GM12878 (cell line): ENCODE data around the gene NOS1. TPM values are rescaled to one million over a fixed set of nuclear protein-coding genes. Genes with fewer than 3 reads are reported as not detected.
"Not testable (repeated sequence)": the region's sequence is repeated elsewhere in the genome, so short reads cannot be mapped to it uniquely, and the experiment has no call there.

Experiments
- ATAC-seq: fragments of 200-7000 bp; cut with Tn5 transposase; 3 replicates; pipeline ENCODE4 v1.9.1; 2020; ENCODE audit warnings: mild to moderate bottlenecking, moderate library complexity
- BruUV-seq: library from RNA; stranded (reverse); fragments of 400-500 nt; replicated peaks from 2 replicates; lab custom pipeline; 2021; lab: Mats Ljungman, UMichigan
- CTCF ChIA-PET: fragments of 300-600 bp; sonication (Branson Sonifier 250); formaldehyde crosslinking; extraction: SDS; loops from one replicate; lab custom pipeline; 2021; ENCODE audit warnings: inconsistent platforms; lab: Yijun Ruan, JAX
- POLR2A ChIA-PET: fragments of 350-600 bp; formaldehyde crosslinking; extraction: SDS; loops from one replicate; lab custom pipeline; 2021; ENCODE audit warnings: inconsistent platforms; lab: Charles Lee
- RAD21 ChIA-PET: fragments of 300-600 bp; sonication (Branson Sonifier 250); formaldehyde crosslinking; loops from one replicate; lab custom pipeline; 2023; ENCODE audit warnings: antibody characterized with exemption; ENCODE audit not compliant: unreplicated experiment; lab: Charles Lee
- SMC1A ChIA-PET: fragments of 300-600 bp; sonication (Branson Sonifier 250); formaldehyde crosslinking; loops from one replicate; lab custom pipeline; 2023; ENCODE audit not compliant: unreplicated experiment, uncharacterized antibody; lab: Charles Lee
- DNase-seq: peaks from one replicate; pipeline ENCODE4 v3.0.0-alpha.2; 2011; ENCODE audit warnings: low read depth, low spot score
- FAIRE-seq: peaks from 3 replicates; lab custom pipeline; 2011; peaks lifted over from hg19 to GRCh38; lab: Jason Lieb, UNC
- H2AFZ ChIP-seq: 2 replicates; pipeline ENCODE4 v1.6.0; 2011; ENCODE audit warnings: low read depth, low read length, control low read depth; ENCODE audit not compliant: control insufficient read depth
- H3K27ac ChIP-seq: 2 replicates; pipeline ENCODE4 v1.5.1; 2011; ENCODE audit warnings: control low read depth; ENCODE audit not compliant: control insufficient read depth, insufficient read depth
- H3K27me3 ChIP-seq, 2 experiments: replicated peaks in 1 of 2; 2 replicates each; pipeline versions ENCODE4 v1.6.0 to v1.6.1; 2011; ENCODE audit warnings: low read length in 1 of 2; ENCODE audit not compliant: control insufficient read depth in 2 of 2, insufficient read depth in 2 of 2
- H3K36me3 ChIP-seq, 2 experiments: 2 replicates each; pipeline ENCODE4 v1.5.1; 2011; ENCODE audit warnings: low read length in 1 of 2; ENCODE audit not compliant: control insufficient read depth in 2 of 2, insufficient read depth in 2 of 2
- H3K4me1 ChIP-seq: 2 replicates; pipeline ENCODE4 v1.6.1; 2011; ENCODE audit warnings: mild to moderate bottlenecking, low read length, moderate library complexity, mixed read lengths; ENCODE audit not compliant: control insufficient read depth, insufficient read depth
- H3K4me2 ChIP-seq: 2 replicates; pipeline ENCODE4 v1.6.0; 2011; ENCODE audit warnings: control low read depth; ENCODE audit not compliant: control insufficient read depth, insufficient read depth
- H3K4me3 ChIP-seq: fragments of 200-600 bp; sonication (generic); 2 replicates; pipeline ENCODE4 v1.5.1; 2016
- H3K79me2 ChIP-seq: 2 replicates; pipeline ENCODE4 v1.6.0; 2011; ENCODE audit warnings: low read length; ENCODE audit not compliant: control insufficient read depth, insufficient read depth
- H3K9ac ChIP-seq: 2 replicates; pipeline ENCODE4 v1.8.0; 2011; ENCODE audit warnings: low read length, control low read depth, mixed read lengths; ENCODE audit not compliant: control insufficient read depth, insufficient read depth
- H3K9me3 ChIP-seq: replicated peaks from 3 replicates; pipeline ENCODE4 v1.5.1; 2011; ENCODE audit warnings: mild to moderate bottlenecking, low read length; ENCODE audit not compliant: control insufficient read depth, insufficient read depth
- H4K20me1 ChIP-seq: 2 replicates; pipeline ENCODE4 v1.6.0; 2011; ENCODE audit not compliant: control insufficient read depth, insufficient read depth
- GABPA ChIP-seq: IDR thresholded peaks from 2 replicates; pipeline ENCODE4 v1.6.1; 2014; ENCODE audit warnings: antibody characterized with exemption, low read depth, mild to moderate bottlenecking, inconsistent platforms
- KAT2A ChIP-seq: conservative IDR thresholded peaks from 2 replicates; pipeline ENCODE4 v1.6.1; 2011; ENCODE audit warnings: low read depth, low read length; ENCODE audit not compliant: control insufficient read depth
- ZNF207 ChIP-seq: fragments of 450-650 bp; IDR thresholded peaks from 2 replicates; pipeline ENCODE4 v1.6.1; 2014; ENCODE audit warnings: antibody characterized with exemption, mild to moderate bottlenecking, borderline replicate concordance
- WGBS: methylation state at CpG from one replicate; pipeline ENCODE4 v1.1.6; 2016; ENCODE audit warnings: low lambda C conversion rate; ENCODE audit not compliant: insufficient replicate concordance, insufficient coverage; ENCODE audit errors: missing lambda C conversion rate; 5-methylcytosine and 5-hydroxymethylcytosine counted together
- in situ Hi-C: fragments of 300-500 bp; cut with MboI; formaldehyde crosslinking; loops from 9 replicates; pipeline ENCODE4 v1.14.3; 2018; ENCODE audit warnings: mixed read lengths
- intact Hi-C: fragments of 100-400 bp; cut with micrococcal nuclease; formaldehyde crosslinking; loops from one replicate; pipeline ENCODE4 v1.14.2; 2022; ENCODE audit not compliant: unreplicated experiment
- polyA plus RNA-seq, 11 experiments: library from polyadenylated mRNA; depleted of rRNA in 4 of 11; unstranded in 6 of 11; stranded (reverse) in 5 of 11; fragments of >200 nt; fragmentation: Nextera tagmentation in 4 of 11; fragmentation: Illumina TruSeq in 1 of 11; extraction: Ambion mirVana in 4 of 11; extraction: Trizol in 1 of 11; gene quantifications; 1 replicate in 1 of 11; 2 replicates in 10 of 11; pipeline versions ENCODE4 v1.2.1 to v1.2.3, GENCODE V29; 2011 to 2016; ENCODE audit warnings: inconsistent platforms in 2 of 11, missing spikeins in 2 of 11, low read depth in 1 of 11
- total RNA-seq, 4 experiments: library from RNA; depleted of rRNA in 3 of 4; stranded (reverse); fragments of >200 nt in 3 of 4; fragmentation: Illumina TruSeq in 1 of 4; extraction: Trizol in 1 of 4; gene quantifications; 2 replicates each; pipeline versions ENCODE4 v1.2.1 to v1.2.3, GENCODE V29; 2013 to 2021
- TF ChIP-seq, protein P1 (sequence below): fragments of 150-350 bp; IDR thresholded peaks from 2 replicates; pipeline ENCODE4 v1.6.1; 2014; ENCODE audit warnings: mild to moderate bottlenecking, low read depth, low read length
- TF ChIP-seq, protein P2 (sequence below): fragments of 450-650 bp; formaldehyde crosslinking; IDR thresholded peaks from 2 replicates; pipeline ENCODE4 v1.4.0; 2020; ENCODE audit warnings: mild to moderate bottlenecking, moderate library complexity
- TF ChIP-seq, protein P3 (sequence below): IDR thresholded peaks from 2 replicates; pipeline ENCODE4 v1.6.1; 2011; ENCODE audit warnings: low read depth, low read length, improper control_type of control experiment, borderline replicate concordance
- TF ChIP-seq, protein P4 (sequence below): fragments of 450-650 bp; IDR thresholded peaks from 2 replicates; pipeline ENCODE4 v1.6.1; 2014; ENCODE audit warnings: mild to moderate bottlenecking

Gene NOS1
- total and polyA plus RNA-seq, 10 of the 15 experiments (the other 5 are each of a cell fraction or from before 2014, with no cell fraction given): under 0.01 to 0.04 (median 0.01) TPM; not detected in 7

DNA sequence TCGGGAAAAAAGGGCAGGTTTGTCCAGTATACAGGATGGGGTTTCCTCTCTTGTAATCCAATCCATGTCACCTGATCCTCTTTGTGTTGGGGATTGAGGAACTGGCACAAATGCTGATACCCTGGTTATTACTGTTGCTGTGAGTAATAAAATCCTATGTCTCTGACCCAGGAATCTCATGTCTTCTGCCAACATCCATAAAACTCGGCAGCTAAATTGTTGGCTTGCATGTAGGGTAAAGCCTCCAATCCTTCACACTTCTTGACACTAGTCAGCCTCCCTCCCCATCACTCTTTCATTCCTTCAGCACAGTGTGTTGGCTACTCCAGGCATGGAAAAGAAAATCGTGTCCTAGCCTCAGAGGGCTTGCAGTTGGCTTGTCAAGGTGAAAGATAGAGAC, 9.2 kb upstream of the NOS1 start (continued):
- TF ChIP-seq ZNF207: no peak
- TF ChIP-seq, protein P1, sequence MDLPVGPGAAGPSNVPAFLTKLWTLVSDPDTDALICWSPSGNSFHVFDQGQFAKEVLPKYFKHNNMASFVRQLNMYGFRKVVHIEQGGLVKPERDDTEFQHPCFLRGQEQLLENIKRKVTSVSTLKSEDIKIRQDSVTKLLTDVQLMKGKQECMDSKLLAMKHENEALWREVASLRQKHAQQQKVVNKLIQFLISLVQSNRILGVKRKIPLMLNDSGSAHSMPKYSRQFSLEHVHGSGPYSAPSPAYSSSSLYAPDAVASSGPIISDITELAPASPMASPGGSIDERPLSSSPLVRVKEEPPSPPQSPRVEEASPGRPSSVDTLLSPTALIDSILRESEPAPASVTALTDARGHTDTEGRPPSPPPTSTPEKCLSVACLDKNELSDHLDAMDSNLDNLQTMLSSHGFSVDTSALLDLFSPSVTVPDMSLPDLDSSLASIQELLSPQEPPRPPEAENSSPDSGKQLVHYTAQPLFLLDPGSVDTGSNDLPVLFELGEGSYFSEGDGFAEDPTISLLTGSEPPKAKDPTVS: no peak
- TF ChIP-seq KAT2A: no peak
- TF ChIP-seq, protein P2, sequence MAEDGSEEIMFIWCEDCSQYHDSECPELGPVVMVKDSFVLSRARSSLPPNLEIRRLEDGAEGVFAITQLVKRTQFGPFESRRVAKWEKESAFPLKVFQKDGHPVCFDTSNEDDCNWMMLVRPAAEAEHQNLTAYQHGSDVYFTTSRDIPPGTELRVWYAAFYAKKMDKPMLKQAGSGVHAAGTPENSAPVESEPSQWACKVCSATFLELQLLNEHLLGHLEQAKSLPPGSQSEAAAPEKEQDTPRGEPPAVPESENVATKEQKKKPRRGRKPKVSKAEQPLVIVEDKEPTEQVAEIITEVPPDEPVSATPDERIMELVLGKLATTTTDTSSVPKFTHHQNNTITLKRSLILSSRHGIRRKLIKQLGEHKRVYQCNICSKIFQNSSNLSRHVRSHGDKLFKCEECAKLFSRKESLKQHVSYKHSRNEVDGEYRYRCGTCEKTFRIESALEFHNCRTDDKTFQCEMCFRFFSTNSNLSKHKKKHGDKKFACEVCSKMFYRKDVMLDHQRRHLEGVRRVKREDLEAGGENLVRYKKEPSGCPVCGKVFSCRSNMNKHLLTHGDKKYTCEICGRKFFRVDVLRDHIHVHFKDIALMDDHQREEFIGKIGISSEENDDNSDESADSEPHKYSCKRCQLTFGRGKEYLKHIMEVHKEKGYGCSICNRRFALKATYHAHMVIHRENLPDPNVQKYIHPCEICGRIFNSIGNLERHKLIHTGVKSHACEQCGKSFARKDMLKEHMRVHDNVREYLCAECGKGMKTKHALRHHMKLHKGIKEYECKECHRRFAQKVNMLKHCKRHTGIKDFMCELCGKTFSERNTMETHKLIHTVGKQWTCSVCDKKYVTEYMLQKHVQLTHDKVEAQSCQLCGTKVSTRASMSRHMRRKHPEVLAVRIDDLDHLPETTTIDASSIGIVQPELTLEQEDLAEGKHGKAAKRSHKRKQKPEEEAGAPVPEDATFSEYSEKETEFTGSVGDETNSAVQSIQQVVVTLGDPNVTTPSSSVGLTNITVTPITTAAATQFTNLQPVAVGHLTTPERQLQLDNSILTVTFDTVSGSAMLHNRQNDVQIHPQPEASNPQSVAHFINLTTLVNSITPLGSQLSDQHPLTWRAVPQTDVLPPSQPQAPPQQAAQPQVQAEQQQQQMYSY: no peak
- no peak for TF ChIP-seq GABPA
- TF ChIP-seq, protein P3, sequence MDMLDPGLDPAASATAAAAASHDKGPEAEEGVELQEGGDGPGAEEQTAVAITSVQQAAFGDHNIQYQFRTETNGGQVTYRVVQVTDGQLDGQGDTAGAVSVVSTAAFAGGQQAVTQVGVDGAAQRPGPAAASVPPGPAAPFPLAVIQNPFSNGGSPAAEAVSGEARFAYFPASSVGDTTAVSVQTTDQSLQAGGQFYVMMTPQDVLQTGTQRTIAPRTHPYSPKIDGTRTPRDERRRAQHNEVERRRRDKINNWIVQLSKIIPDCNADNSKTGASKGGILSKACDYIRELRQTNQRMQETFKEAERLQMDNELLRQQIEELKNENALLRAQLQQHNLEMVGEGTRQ: no peak
- TF ChIP-seq, protein P4, sequence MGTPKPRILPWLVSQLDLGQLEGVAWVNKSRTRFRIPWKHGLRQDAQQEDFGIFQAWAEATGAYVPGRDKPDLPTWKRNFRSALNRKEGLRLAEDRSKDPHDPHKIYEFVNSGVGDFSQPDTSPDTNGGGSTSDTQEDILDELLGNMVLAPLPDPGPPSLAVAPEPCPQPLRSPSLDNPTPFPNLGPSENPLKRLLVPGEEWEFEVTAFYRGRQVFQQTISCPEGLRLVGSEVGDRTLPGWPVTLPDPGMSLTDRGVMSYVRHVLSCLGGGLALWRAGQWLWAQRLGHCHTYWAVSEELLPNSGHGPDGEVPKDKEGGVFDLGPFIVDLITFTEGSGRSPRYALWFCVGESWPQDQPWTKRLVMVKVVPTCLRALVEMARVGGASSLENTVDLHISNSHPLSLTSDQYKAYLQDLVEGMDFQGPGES: no peak

- H4K20me1 ChIP-seq, BruUV-seq, H3K4me2 ChIP-seq, H3K9me3 ChIP-seq, H3K9ac ChIP-seq, H3K27me3 ChIP-seq, POLR2A ChIA-PET, H3K4me1 ChIP-seq, H3K4me3 ChIP-seq, FAIRE-seq, H2AFZ ChIP-seq, ATAC-seq, DNase-seq, H3K36me3 ChIP-seq, H3K27ac ChIP-seq, H3K79me2 ChIP-seq: not testable (repeated sequence)
- CTCF ChIA-PET: interaction anchor here (4.3 to 6.4 kb wide), 3 partner anchors 218 to 487 kb away, joined by 49 to 109 read pairs (median 50); no protein-coding TSS in a partner anchor
- intact Hi-C loops: loop anchor here (5.0 to 10.0 kb wide), 2 partner anchors 155 to 482 kb away; no protein-coding TSS in a partner anchor
- RAD21 ChIA-PET: interaction anchor here (2.4 kb wide), 1 partner anchor 480 kb away, joined by 11 read pairs; no protein-coding TSS in a partner anchor
- in situ Hi-C loops: loop anchor here (5.0 kb wide), 2 partner anchors 217 to 467 kb away; no protein-coding TSS in a partner anchor
- SMC1A ChIA-PET: interaction anchor here (2.2 to 4.0 kb wide), 3 partner anchors 219 to 479 kb away, joined by 7 to 37 read pairs (median 26); no protein-coding TSS in a partner anchor
- 43% methylated on average over 17 of the region's 17 CpGs for WGBS
Measured at GRCh38 chr12:117370000-117370399, 8.6 kb upstream of the NOS1 start.
